HUES64 (cell line): Measurements from ENCODE around the gene MACROD2. TPM values are rescaled to one million over a fixed set of nuclear protein-coding genes. Genes with fewer than 3 reads are reported as not detected.
"Not testable (repeated sequence)": the region's sequence is repeated elsewhere in the genome, so short reads cannot be mapped to it uniquely, and the experiment has no call there.

Experiments used
- H3K27ac ChIP-seq: 2 replicates; pipeline ENCODE4 v1.7.0; 2013; ENCODE audit warnings: low read depth, low read length, inconsistent platforms
- H3K27me3 ChIP-seq: 2 replicates; pipeline ENCODE4 v1.6.1; 2013; ENCODE audit warnings: mild to moderate bottlenecking, low read length; ENCODE audit not compliant: insufficient read depth
- H3K36me3 ChIP-seq: 2 replicates; pipeline ENCODE4 v1.6.1; 2013; ENCODE audit warnings: mild to moderate bottlenecking, low read length; ENCODE audit not compliant: insufficient read depth
- H3K4me1 ChIP-seq: 2 replicates; pipeline ENCODE4 v1.6.1; 2013; ENCODE audit warnings: mild to moderate bottlenecking, low read length, moderate library complexity; ENCODE audit not compliant: insufficient read depth
- H3K4me3 ChIP-seq: 2 replicates; pipeline ENCODE4 v1.5.1; 2013; ENCODE audit warnings: mild to moderate bottlenecking, low read length, moderate library complexity
- H3K9ac ChIP-seq: 2 replicates; pipeline ENCODE4 v1.6.1; 2013; ENCODE audit warnings: mild to moderate bottlenecking, low read depth, low read length
- H3K9me3 ChIP-seq: 2 replicates; pipeline ENCODE4 v1.6.1; 2013; ENCODE audit warnings: low read depth, low read length; ENCODE audit not compliant: insufficient read depth
- WGBS: fragments of 150-250, 120-280 bp; methylation state at CpG from one replicate; pipeline ENCODE4 v1.1.7; 2013; ENCODE audit warnings: missing lambda C conversion rate; 5-methylcytosine and 5-hydroxymethylcytosine counted together
- polyA plus RNA-seq, 2 experiments: library from polyadenylated mRNA; stranded (reverse); fragments of 50-300 nt; gene quantifications; one replicate each; pipeline ENCODE4 v1.2.3, GENCODE V29; 2013

Gene MACROD2
- polyA plus RNA-seq (2013, experiment 1 of 2) = 1.0 TPM
- 2.2 TPM for polyA plus RNA-seq (2013, experiment 2 of 2)

GRCh38 chr20:13995086-13995665, at the start of gene MACROD2:
MACROD2 (plus strand) TSS chr20:13995516.
- under 1% methylated on average over 61 of the region's 61 CpGs for WGBS
- Histone ChIP-seq H3K9me3 (no peaks in the 10 kb centered on the region), H3K4me3 (peak within 1 kb of the TSS; percentile 76), H3K36me3 (no peaks in the 10 kb centered on the region), H3K9ac (peak within 1 kb of the TSS; percentile 15; the same call in 1 of the 2 replicates), H3K27ac (no peak within 1 kb of the TSS), H3K4me1 (peaks cover 7% of the 10 kb centered on the region; the same call in 1 of the 2 replicates), H3K27me3 (peaks cover 17% of the 10 kb centered on the region)

GRCh38 chr20:13947719-13948118, 47.6 kb upstream of the MACROD2 start:
- Histone ChIP-seq H3K4me3 (no peak overlapping the region), H3K27ac (no peak overlapping the region), H3K36me3 (no peaks in the 10 kb centered on the region), H3K9ac (no peak overlapping the region), H3K9me3 (no peaks in the 10 kb centered on the region), H3K27me3 (no peaks in the 10 kb centered on the region), H3K4me1 (0 out of 2 replicates have a peak, but pooled peaks cover 2% of the 10 kb centered on the region)
- WGBS = 92% methylated on average over 3 of the region's 3 CpGs

GRCh38 chr20:13953227-13953626, 42.1 kb upstream of the MACROD2 start:
- H3K27me3 ChIP-seq = no peaks in the 10 kb centered on the region
- 84% methylated on average over 4 of the region's 6 CpGs for WGBS
- H3K4me1 ChIP-seq = 0 out of 2 replicates have a peak, but pooled peaks cover 2% of the 10 kb centered on the region
- H3K36me3 ChIP-seq = no peaks in the 10 kb centered on the region
- H3K9me3 ChIP-seq = no peaks in the 10 kb centered on the region
- H3K9ac ChIP-seq = no peak overlapping the region
- H3K27ac ChIP-seq = no peak overlapping the region
- H3K4me3 ChIP-seq = no peak overlapping the region

GRCh38 chr20:13960119-13960518, 35.2 kb upstream of the MACROD2 start:
- no peaks in the 10 kb centered on the region for H3K4me1 ChIP-seq
- H3K27ac ChIP-seq = no peak overlapping the region
- H3K36me3 ChIP-seq = no peaks in the 10 kb centered on the region
- H3K9me3 ChIP-seq = no peaks in the 10 kb centered on the region
- H3K4me3 ChIP-seq = no peak overlapping the region
- no peaks in the 10 kb centered on the region for H3K27me3 ChIP-seq
- WGBS = 95% methylated on average over 2 of the region's 2 CpGs
- no peak overlapping the region for H3K9ac ChIP-seq

GRCh38 chr20:13960525-13960924, 34.8 kb upstream of the MACROD2 start:
- WGBS = 92% methylated on average over 3 of the region's 3 CpGs
- Histone ChIP-seq H3K36me3 (no peaks in the 10 kb centered on the region), H3K9ac (no peak overlapping the region), H3K4me1 (no peaks in the 10 kb centered on the region), H3K4me3 (no peak overlapping the region), H3K27ac (no peak overlapping the region), H3K9me3 (no peaks in the 10 kb centered on the region), H3K27me3 (no peaks in the 10 kb centered on the region)

- 70% methylated on average over 4 of the region's 4 CpGs for WGBS
- Histone ChIP-seq H3K36me3 (no peaks in the 10 kb centered on the region), H3K27me3 (no peaks in the 10 kb centered on the region), H3K4me1 (no peaks in the 10 kb centered on the region), H3K4me3 (no peak overlapping the region), H3K27ac (no peak overlapping the region), H3K9me3 (no peaks in the 10 kb centered on the region), H3K9ac (no peak overlapping the region)
These were observed 11.1 kb upstream of the MACROD2 start for GRCh38 chr20:13984211-13984610.

GRCh38 chr20:13990465-13990864, 4.9 kb upstream of the MACROD2 start, which contains the start of gene SEL1L2:
SEL1L2 (minus strand) TSS chr20:13990614; CDS start chr20:13990534, 80 bp downstream.
- H3K9ac ChIP-seq = no peak within 1 kb of the TSS
- H3K27ac ChIP-seq = no peak within 1 kb of the TSS
- H3K27me3 ChIP-seq = no peaks in the 10 kb centered on the region
- 80% methylated on average over 5 of the region's 5 CpGs for WGBS
- no peaks in the 10 kb centered on the region for H3K9me3 ChIP-seq
- no peaks in the 10 kb centered on the region for H3K36me3 ChIP-seq
- no peak within 1 kb of the TSS for H3K4me3 ChIP-seq
- H3K4me1 ChIP-seq = peaks cover 7% of the 10 kb centered on the region; the same call in 1 of the 2 replicates

- H3K9ac ChIP-seq = no peak overlapping the region
- no peaks in the 10 kb centered on the region for H3K9me3 ChIP-seq
- WGBS = 96% methylated on average over 1 of the region's 1 CpG
These were observed 4.0 kb upstream of the MACROD2 start for GRCh38 chr20:13991311-13991710.

GRCh38 chr20:13991955-13992354, 3.4 kb upstream of the MACROD2 start:
- not testable (repeated sequence) for H3K4me1 ChIP-seq, H3K36me3 ChIP-seq, H3K9me3 ChIP-seq, H3K9ac ChIP-seq, H3K4me3 ChIP-seq, H3K27ac ChIP-seq
- WGBS = 88% methylated on average over 4 of the region's 5 CpGs
- peaks cover 12% of the 10 kb centered on the region for H3K27me3 ChIP-seq

More at GRCh38 chr20:13991311-13991710, 4.0 kb upstream of the MACROD2 start:
- no peak overlapping the region for H3K4me3 ChIP-seq
- no peak overlapping the region for H3K27ac ChIP-seq
- peaks cover 7% of the 10 kb centered on the region; the same call in 1 of the 2 replicates for H3K4me1 ChIP-seq
- H3K27me3 ChIP-seq = peaks cover 6% of the 10 kb centered on the region
- no peaks in the 10 kb centered on the region for H3K36me3 ChIP-seq

GRCh38 chr20:13995841-13996240, 525 bp downstream of the MACROD2 start:
- WGBS = under 1% methylated on average over 52 of the region's 52 CpGs
- peak overlapping the region; percentile 15; the same call in 1 of the 2 replicates for H3K9ac ChIP-seq
- H3K36me3 ChIP-seq = no peaks in the 10 kb centered on the region
- H3K4me1 ChIP-seq = peaks cover 4% of the 10 kb centered on the region; the same call in 1 of the 2 replicates
- H3K27me3 ChIP-seq = peaks cover 17% of the 10 kb centered on the region
- H3K27ac ChIP-seq = no peak overlapping the region
- no peaks in the 10 kb centered on the region for H3K9me3 ChIP-seq
- H3K4me3 ChIP-seq = peak overlapping the region; percentile 76

GRCh38 chr20:13996265-13996664, 949 bp downstream of the MACROD2 start:
- H3K4me1 ChIP-seq = no peaks in the 10 kb centered on the region
- no peaks in the 10 kb centered on the region for H3K36me3 ChIP-seq
- H3K27ac ChIP-seq = no peak overlapping the region
- peaks cover 17% of the 10 kb centered on the region for H3K27me3 ChIP-seq
- 18% methylated on average over 13 of the region's 13 CpGs for whole genome bisulfite sequencing
- no peaks in the 10 kb centered on the region for H3K9me3 ChIP-seq
- H3K4me3 ChIP-seq = peak overlapping the region; percentile 76
- peak overlapping the region; percentile 15; the same call in 1 of the 2 replicates for H3K9ac ChIP-seq
